Nephron progenitor cell (in vitro differentiated cells): ENCODE data around the gene CLEC1B.

ENCODE experiments used
- DNase-seq: peaks from one replicate; pipeline ENCODE4 v3.0.0; 2021
- H3K27ac Mint-ChIP-seq: 2 replicates; pipeline ENCODE4 v1.8.0; 2021; ENCODE audit warnings: mild to moderate bottlenecking, moderate library complexity, mixed read lengths
- H3K27me3 Mint-ChIP-seq: 2 replicates; pipeline ENCODE4 v1.8.0; 2021; ENCODE audit warnings: mild to moderate bottlenecking, low read depth, mixed read lengths; ENCODE audit not compliant: poor library complexity
- H3K36me3 Mint-ChIP-seq: 2 replicates; pipeline ENCODE4 v1.8.0; 2021; ENCODE audit warnings: low read depth, mixed read lengths
- H3K4me1 Mint-ChIP-seq: 2 replicates; pipeline ENCODE4 v1.8.0; 2021; ENCODE audit warnings: mixed read lengths
- H3K4me3 Mint-ChIP-seq: 2 replicates; pipeline ENCODE4 v1.8.0; 2021; ENCODE audit warnings: mild to moderate bottlenecking, moderate library complexity, mixed read lengths
- H3K9me3 Mint-ChIP-seq: 2 replicates; pipeline ENCODE4 v1.8.0; 2021; ENCODE audit warnings: mild to moderate bottlenecking, moderate library complexity, mixed read lengths
- CTCF ChIP-seq: fragments of 200-600 bp; sonication (generic); IDR thresholded peaks from 2 replicates; pipeline ENCODE4 v1.5.0; 2021; ENCODE audit warnings: antibody characterized with exemption

CLEC1B gene

GRCh38 chr12:9999016-9999415, at the start of gene CLEC1B:
Gene CLEC1B, minus strand, starts transcription at chr12:9999121. Its CDS starts 21 bp downstream, at chr12:9999100.
- H3K27me3 Mint-ChIP-seq = peaks cover 3% of the 10 kb centered on the region
- no peak for TF ChIP-seq CTCF
- H3K36me3 Mint-ChIP-seq = no peaks in the 10 kb centered on the region
- no peak for DNase-seq
- no peak within 1 kb of the TSS for H3K27ac Mint-ChIP-seq
- peaks cover 6% of the 10 kb centered on the region for H3K4me1 Mint-ChIP-seq
- H3K9me3 Mint-ChIP-seq = no peaks in the 10 kb centered on the region
- H3K4me3 Mint-ChIP-seq = no peak within 1 kb of the TSS

GRCh38 chr12:10048526-10048925, 49.6 kb upstream of the CLEC1B start:
- no peak overlapping the region for H3K4me3 Mint-ChIP-seq
- no peak for TF ChIP-seq CTCF
- DNase-seq = no peak
- H3K4me1 Mint-ChIP-seq = no peaks in the 10 kb centered on the region
- no peaks in the 10 kb centered on the region for H3K36me3 Mint-ChIP-seq
- peaks cover 14% of the 10 kb centered on the region for H3K9me3 Mint-ChIP-seq
- no peaks in the 10 kb centered on the region for H3K27me3 Mint-ChIP-seq
- no peak overlapping the region for H3K27ac Mint-ChIP-seq

- no peak overlapping the region for H3K4me3 Mint-ChIP-seq
- H3K36me3 Mint-ChIP-seq = no peaks in the 10 kb centered on the region
- H3K9me3 Mint-ChIP-seq = peaks cover 3% of the 10 kb centered on the region
- DNase-seq = no peak
- H3K27me3 Mint-ChIP-seq = peaks cover 3% of the 10 kb centered on the region
- TF ChIP-seq CTCF = no peak
- H3K4me1 Mint-ChIP-seq = no peaks in the 10 kb centered on the region
- no peak overlapping the region for H3K27ac Mint-ChIP-seq
Observed at GRCh38 chr12:10042167-10042566, 43.2 kb upstream of the CLEC1B start.

GRCh38 chr12:10033783-10034545, 35.0 kb upstream of the CLEC1B start:
- no peak overlapping the region for H3K4me3 Mint-ChIP-seq
- no peak overlapping the region for H3K27ac Mint-ChIP-seq
- no peaks in the 10 kb centered on the region for H3K9me3 Mint-ChIP-seq
- TF ChIP-seq CTCF = peak; percentile 48
- H3K27me3 Mint-ChIP-seq = no peaks in the 10 kb centered on the region
- DNase-seq = no peak
- H3K36me3 Mint-ChIP-seq = no peaks in the 10 kb centered on the region
- no peaks in the 10 kb centered on the region for H3K4me1 Mint-ChIP-seq

- Mint-ChIP-seq H3K27me3 (no peaks in the 10 kb centered on the region), H3K4me1 (no peaks in the 10 kb centered on the region), H3K36me3 (no peaks in the 10 kb centered on the region), H3K4me3 (no peak overlapping the region), H3K27ac (no peak overlapping the region), H3K9me3 (no peaks in the 10 kb centered on the region)
- no peak for DNase-seq
- no peak for TF ChIP-seq CTCF
Observed at GRCh38 chr12:10031771-10032175, 32.9 kb upstream of the CLEC1B start.

- H3K4me3 Mint-ChIP-seq = no peak overlapping the region
- no peaks in the 10 kb centered on the region for H3K9me3 Mint-ChIP-seq
- H3K36me3 Mint-ChIP-seq = no peaks in the 10 kb centered on the region
- no peaks in the 10 kb centered on the region for H3K4me1 Mint-ChIP-seq
- DNase-seq = no peak
- H3K27me3 Mint-ChIP-seq = no peaks in the 10 kb centered on the region
- TF ChIP-seq CTCF = no peak
- no peak overlapping the region for H3K27ac Mint-ChIP-seq
Observed at GRCh38 chr12:10031321-10031720, 32.4 kb upstream of the CLEC1B start.
